Vagina (tissue), 2 donors: ENCODE measurements around the gene CHD1L.

Source experiments
- POLR2A ChIP-seq, 2 donors: fragments of 450-650 bp; IDR thresholded peaks; one replicate each; pipeline ENCODE4 v1.6.1; 2017; ENCODE audit warnings: antibody characterized with exemption in 2 of 2, mild to moderate bottlenecking in 2 of 2, moderate library complexity in 2 of 2
- POLR2AphosphoS5 ChIP-seq, 2 donors: sonication (generic); formaldehyde crosslinking; IDR thresholded peaks; one replicate each; pipeline ENCODE4 v1.9.0; 2017; ENCODE audit warnings: antibody characterized with exemption in 2 of 2, mild to moderate bottlenecking in 2 of 2, low read depth in 1 of 2; ENCODE audit not compliant: insufficient read depth in 1 of 2
- TF ChIP-seq, protein P1 (sequence below), 3 experiments: fragments of 450-650 bp in 2 of 3; fragments of 200-600 bp in 1 of 3; sonication (generic) in 1 of 3; IDR thresholded peaks; one replicate each; pipeline ENCODE4 v1.5.1; 2017 to 2019; ENCODE audit warnings: antibody characterized with exemption in 3 of 3, mild to moderate bottlenecking in 2 of 3, moderate library complexity in 2 of 3

DNA sequence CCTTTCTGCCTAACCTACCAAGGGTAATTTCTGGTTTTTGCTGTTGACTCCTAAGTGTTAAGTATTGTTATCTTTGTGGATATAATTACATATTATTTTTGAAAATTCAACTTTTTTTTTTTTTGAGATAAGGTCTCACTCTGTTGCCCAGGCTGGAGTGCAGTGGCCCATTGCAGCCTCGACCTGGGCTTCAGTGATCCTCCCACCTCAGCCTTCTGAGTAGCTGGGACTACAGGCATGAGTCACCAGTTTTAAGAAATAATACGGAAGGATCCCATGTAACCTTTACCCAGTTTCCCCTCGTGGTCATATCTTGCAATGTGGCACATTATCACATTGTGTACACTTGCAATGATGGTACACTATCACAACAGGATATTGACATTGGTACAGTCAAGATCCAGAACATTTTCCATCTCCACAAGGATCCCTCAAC, 3.1 kb downstream of the CHD1L start:
- TF ChIP-seq, protein P1, sequence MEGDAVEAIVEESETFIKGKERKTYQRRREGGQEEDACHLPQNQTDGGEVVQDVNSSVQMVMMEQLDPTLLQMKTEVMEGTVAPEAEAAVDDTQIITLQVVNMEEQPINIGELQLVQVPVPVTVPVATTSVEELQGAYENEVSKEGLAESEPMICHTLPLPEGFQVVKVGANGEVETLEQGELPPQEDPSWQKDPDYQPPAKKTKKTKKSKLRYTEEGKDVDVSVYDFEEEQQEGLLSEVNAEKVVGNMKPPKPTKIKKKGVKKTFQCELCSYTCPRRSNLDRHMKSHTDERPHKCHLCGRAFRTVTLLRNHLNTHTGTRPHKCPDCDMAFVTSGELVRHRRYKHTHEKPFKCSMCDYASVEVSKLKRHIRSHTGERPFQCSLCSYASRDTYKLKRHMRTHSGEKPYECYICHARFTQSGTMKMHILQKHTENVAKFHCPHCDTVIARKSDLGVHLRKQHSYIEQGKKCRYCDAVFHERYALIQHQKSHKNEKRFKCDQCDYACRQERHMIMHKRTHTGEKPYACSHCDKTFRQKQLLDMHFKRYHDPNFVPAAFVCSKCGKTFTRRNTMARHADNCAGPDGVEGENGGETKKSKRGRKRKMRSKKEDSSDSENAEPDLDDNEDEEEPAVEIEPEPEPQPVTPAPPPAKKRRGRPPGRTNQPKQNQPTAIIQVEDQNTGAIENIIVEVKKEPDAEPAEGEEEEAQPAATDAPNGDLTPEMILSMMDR (IDR thresholded peaks at IDR 0.05) = no peak
- TF ChIP-seq POLR2A (IDR thresholded peaks at IDR 0.05) (no peak), POLR2AphosphoS5 (IDR thresholded peaks at IDR 0.05; ENCODE audit: insufficient read depth in 1 of 2, low read depth in 1 of 2) (no peak)
